ENCODE results near the gene FREM2.

Gene FREM2

DNA sequence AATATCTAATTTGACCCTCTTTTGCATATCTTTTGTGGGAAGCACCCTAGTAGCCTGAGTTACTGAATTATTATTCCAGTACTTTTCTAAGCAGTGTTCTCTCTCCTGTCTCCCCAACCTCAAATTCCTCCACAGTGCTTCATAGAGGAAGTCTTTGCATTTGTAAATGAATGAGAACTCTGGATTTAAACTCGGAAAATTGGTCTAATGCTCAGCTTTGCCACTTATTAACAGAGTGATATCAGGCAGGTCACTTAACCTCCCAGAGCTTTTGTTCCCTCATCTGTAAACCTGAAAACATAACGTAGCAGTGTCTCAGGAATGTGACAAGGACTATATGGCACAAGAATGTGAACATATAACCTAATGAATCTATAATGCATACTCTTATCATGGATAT is 26.2 kb downstream of the FREM2 start:
- TF ChIP-seq, protein P1, sequence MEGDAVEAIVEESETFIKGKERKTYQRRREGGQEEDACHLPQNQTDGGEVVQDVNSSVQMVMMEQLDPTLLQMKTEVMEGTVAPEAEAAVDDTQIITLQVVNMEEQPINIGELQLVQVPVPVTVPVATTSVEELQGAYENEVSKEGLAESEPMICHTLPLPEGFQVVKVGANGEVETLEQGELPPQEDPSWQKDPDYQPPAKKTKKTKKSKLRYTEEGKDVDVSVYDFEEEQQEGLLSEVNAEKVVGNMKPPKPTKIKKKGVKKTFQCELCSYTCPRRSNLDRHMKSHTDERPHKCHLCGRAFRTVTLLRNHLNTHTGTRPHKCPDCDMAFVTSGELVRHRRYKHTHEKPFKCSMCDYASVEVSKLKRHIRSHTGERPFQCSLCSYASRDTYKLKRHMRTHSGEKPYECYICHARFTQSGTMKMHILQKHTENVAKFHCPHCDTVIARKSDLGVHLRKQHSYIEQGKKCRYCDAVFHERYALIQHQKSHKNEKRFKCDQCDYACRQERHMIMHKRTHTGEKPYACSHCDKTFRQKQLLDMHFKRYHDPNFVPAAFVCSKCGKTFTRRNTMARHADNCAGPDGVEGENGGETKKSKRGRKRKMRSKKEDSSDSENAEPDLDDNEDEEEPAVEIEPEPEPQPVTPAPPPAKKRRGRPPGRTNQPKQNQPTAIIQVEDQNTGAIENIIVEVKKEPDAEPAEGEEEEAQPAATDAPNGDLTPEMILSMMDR (IDR thresholded peaks at IDR 0.05; ENCODE audit: low read length, missing control alignments) = no peak
- DNase-seq (ENCODE audit: low read depth) = no peak
- no peak overlapping the region for H3K4me3 ChIP-seq (replicated peaks; ENCODE audit: low read depth, low read length)

DNA sequence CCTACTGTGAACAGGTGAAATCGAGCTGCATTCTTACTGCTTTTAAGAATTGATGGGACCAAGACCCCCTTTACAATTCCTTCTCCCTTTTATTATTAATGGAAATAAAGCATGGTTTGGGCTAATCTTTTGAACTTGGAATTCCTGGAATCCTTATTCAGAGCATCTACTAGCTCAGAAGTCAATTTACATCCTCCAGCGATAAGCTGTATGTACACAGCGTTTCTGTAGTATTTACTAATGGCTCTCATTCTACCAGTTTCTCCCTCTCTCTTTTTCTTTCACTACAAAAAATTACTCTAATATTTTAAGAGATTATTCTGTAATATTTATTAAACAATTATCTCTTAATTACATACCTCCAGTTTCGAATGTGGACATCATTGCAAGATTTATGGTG is 31.5 kb downstream of the FREM2 start:
- TF ChIP-seq, protein P1 (IDR thresholded peaks at IDR 0.05; ENCODE audit: low read length, missing control alignments) = no peak
- DNase-seq (ENCODE audit: low read depth) = no peak

GRCh38 chr13:38730332-38730731 is 43.5 kb downstream of the FREM2 start:
- no peak for DNase-seq (ENCODE audit: low read depth)
- TF ChIP-seq, protein P1 (IDR thresholded peaks at IDR 0.05; ENCODE audit: low read length, missing control alignments) = no peak
- no peak overlapping the region for H3K4me3 ChIP-seq (replicated peaks; ENCODE audit: low read depth, low read length)

More for the DNA sequence above, 31.5 kb downstream of the FREM2 start:
- H3K4me3 ChIP-seq (replicated peaks; ENCODE audit: low read depth, low read length) = no peak overlapping the region

GRCh38 chr13:38733146-38733545 is 46.3 kb downstream of the FREM2 start:
- DNase-seq (ENCODE audit: low read depth) = no peak
- TF ChIP-seq, protein P1 (IDR thresholded peaks at IDR 0.05; ENCODE audit: low read length, missing control alignments) = no peak

DNA sequence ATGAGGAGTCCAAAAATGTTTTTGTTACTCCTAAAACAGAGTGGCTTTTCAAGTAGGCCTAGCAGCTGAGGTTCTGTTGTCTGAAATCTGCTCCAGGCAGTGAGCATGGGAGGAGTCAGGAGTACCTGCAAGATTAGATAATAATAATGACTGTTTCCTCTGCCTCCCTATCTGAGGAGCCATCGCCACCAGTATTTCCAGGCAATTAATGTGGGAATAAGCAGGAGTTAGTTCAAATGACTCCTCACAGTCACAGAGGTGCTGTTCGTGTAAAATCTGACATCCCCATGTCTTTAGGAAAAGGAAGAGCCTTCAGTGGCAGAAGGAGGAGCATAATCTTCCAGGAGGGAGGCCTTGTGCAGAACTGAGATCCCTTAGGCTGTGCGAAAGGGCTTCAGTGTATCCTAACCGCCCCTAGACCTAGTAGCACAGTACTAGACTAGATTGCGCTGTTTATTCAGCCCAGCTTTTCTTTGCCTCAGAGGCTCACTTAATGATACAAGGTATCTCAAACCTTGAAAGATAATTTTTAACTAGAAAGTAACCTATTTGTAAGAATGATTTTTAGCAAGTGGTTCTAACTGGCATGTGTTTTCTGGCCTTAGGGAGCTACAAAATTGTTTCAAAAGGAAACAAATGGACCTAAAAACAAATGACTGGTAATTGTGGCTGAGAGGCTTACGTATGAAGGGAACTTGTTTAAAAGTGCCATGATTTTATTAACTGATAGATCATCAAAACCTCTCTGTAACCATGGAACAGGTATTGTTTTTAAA is 49.0 kb downstream of the FREM2 start:
- TF ChIP-seq, protein P1 (IDR thresholded peaks at IDR 0.05; ENCODE audit: low read length, missing control alignments) = no peak
- no peak overlapping the region for H3K4me3 ChIP-seq (replicated peaks; ENCODE audit: low read depth, low read length)
- no peak for DNase-seq (ENCODE audit: low read depth)

More at GRCh38 chr13:38733146-38733545, 46.3 kb downstream of the FREM2 start:
- no peak overlapping the region for H3K4me3 ChIP-seq (replicated peaks; ENCODE audit: low read depth, low read length)

- H3K4me3 ChIP-seq (replicated peaks; ENCODE audit: low read depth, low read length) = no peak overlapping the region
- TF ChIP-seq, protein P1 (IDR thresholded peaks at IDR 0.05; ENCODE audit: low read length, missing control alignments) = no peak
- no peak for DNase-seq (ENCODE audit: low read depth)
Observed at GRCh38 chr13:38743466-38743865, 56.6 kb downstream of the FREM2 start.

- TF ChIP-seq, protein P1 (IDR thresholded peaks at IDR 0.05; ENCODE audit: low read length, missing control alignments) = no peak
- no peak for DNase-seq (ENCODE audit: low read depth)
- H3K4me3 ChIP-seq (replicated peaks; ENCODE audit: low read depth, low read length) = no peak overlapping the region
Observed at GRCh38 chr13:38752686-38753085, 65.8 kb downstream of the FREM2 start.

Measured in fibroblast of pulmonary artery (primary cell).